Astrocyte of the cerebellum (primary cell): ENCODE data around the gene PLK3.
A peak's percentile ranks its signal among the peaks of the same experiment; 100 is the strongest.

Experiments used
- DNase-seq: peaks from one replicate; pipeline ENCODE4 v3.0.0-alpha.2; 2011; ENCODE audit warnings: low read depth
- H3K4me3 ChIP-seq: 2 replicates; pipeline ENCODE4 v1.5.1; 2011; ENCODE audit warnings: mild to moderate bottlenecking, low read depth, low read length, moderate library complexity
- CTCF ChIP-seq: IDR thresholded peaks from 2 replicates; pipeline ENCODE4 v1.5.1; 2012; ENCODE audit warnings: low read length, low read depth, moderate library complexity, mild to moderate bottlenecking; ENCODE audit errors: missing control alignments
- in situ Hi-C: cut with HindIII; loops from 2 replicates; pipeline ENCODE4 v1.10.0; 2017; ENCODE audit warnings: low sequenced_read_pairs

Gene PLK3

GRCh38 chr1:44783697-44784093 lies 16.5 kb upstream of the PLK3 start:
- TF ChIP-seq CTCF = no peak
- H3K4me3 ChIP-seq = peak overlapping the region; percentile 18
- DNase-seq = no peak
- in situ Hi-C loops = no loop called here

- H3K4me3 ChIP-seq = peak overlapping the region; percentile 18
- in situ Hi-C loops = no loop called here
- DNase-seq = no peak
- peak; percentile 34 for TF ChIP-seq CTCF
Measured at GRCh38 chr1:44784094-44785028, 15.8 kb upstream of the PLK3 start.

- TF ChIP-seq CTCF = no peak
- DNase-seq = no peak
- in situ Hi-C loops = no loop called here
Measured at GRCh38 chr1:44785029-44785380, 15.2 kb upstream of the PLK3 start.

GRCh38 chr1:44785501-44786137 lies 14.6 kb upstream of the PLK3 start:
- TF ChIP-seq CTCF = no peak
- no peak for DNase-seq
- H3K4me3 ChIP-seq = no peak overlapping the region
- in situ Hi-C loops = no loop called here

More at GRCh38 chr1:44785029-44785380, 15.2 kb upstream of the PLK3 start:
- no peak overlapping the region for H3K4me3 ChIP-seq

GRCh38 chr1:44786138-44786840 lies 13.9 kb upstream of the PLK3 start:
- in situ Hi-C loops = no loop called here
- peak; percentile 99 for TF ChIP-seq CTCF
- H3K4me3 ChIP-seq = peak overlapping the region; percentile 28
- DNase-seq = no peak

- TF ChIP-seq CTCF = no peak
- in situ Hi-C loops = no loop called here
- H3K4me3 ChIP-seq = no peak overlapping the region
- no peak for DNase-seq
Measured at GRCh38 chr1:44786841-44787426, 13.2 kb upstream of the PLK3 start.
